GM13976 (cell line): Measurements from ENCODE around the gene SERPINA3.

Source experiments
- DNase-seq: peaks from one replicate; pipeline ENCODE4 v3.0.0; 2012; ENCODE audit warnings: low spot score
- in situ Hi-C: fragments of 300-500 bp; cut with MboI; formaldehyde crosslinking; loops from one replicate; pipeline ENCODE4 v1.12.0; 2022; ENCODE audit warnings: low sequenced_read_pairs, mixed read lengths, inconsistent platforms; ENCODE audit not compliant: unreplicated experiment
- TF ChIP-seq, protein P1 (sequence below): IDR thresholded peaks from 2 replicates; pipeline ENCODE4 v1.5.1; 2012; ENCODE audit warnings: borderline replicate concordance, mild to moderate bottlenecking; ENCODE audit not compliant: insufficient read depth; ENCODE audit errors: extremely low read depth, missing control alignments, control extremely low read depth

SERPINA3 gene

DNA sequence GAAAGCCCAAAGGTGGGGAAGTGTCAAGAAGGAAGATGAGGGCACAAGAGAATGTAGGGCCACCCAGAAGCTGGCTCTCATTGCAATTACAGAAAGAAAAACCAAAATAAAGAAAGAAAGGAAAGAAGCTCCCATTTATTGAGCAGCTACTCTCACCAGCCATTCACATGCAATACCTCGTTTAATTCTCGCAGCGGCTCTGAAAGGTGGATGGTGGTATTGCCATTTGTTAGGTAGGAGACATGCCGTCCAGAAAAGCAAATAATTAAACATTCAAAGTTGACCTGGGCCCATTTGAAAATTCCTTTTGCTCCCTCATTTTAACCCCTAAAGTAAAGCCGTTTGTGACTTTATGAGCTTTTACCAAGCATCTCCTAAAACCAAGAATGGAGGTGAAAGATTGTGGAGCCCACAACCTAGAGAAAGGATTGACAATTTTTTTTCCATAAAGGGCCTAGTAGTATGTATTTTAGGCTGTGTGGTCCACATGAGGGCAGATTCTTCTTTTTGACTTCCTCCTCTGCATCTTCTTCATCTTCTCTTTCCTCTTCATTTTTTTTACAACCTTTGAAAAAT, 5.3 kb downstream of the SERPINA3 start:
- in situ Hi-C loops, result no loop called here
- DNase-seq, result no peak
- TF ChIP-seq, protein P1, sequence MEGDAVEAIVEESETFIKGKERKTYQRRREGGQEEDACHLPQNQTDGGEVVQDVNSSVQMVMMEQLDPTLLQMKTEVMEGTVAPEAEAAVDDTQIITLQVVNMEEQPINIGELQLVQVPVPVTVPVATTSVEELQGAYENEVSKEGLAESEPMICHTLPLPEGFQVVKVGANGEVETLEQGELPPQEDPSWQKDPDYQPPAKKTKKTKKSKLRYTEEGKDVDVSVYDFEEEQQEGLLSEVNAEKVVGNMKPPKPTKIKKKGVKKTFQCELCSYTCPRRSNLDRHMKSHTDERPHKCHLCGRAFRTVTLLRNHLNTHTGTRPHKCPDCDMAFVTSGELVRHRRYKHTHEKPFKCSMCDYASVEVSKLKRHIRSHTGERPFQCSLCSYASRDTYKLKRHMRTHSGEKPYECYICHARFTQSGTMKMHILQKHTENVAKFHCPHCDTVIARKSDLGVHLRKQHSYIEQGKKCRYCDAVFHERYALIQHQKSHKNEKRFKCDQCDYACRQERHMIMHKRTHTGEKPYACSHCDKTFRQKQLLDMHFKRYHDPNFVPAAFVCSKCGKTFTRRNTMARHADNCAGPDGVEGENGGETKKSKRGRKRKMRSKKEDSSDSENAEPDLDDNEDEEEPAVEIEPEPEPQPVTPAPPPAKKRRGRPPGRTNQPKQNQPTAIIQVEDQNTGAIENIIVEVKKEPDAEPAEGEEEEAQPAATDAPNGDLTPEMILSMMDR, result no peak

DNA sequence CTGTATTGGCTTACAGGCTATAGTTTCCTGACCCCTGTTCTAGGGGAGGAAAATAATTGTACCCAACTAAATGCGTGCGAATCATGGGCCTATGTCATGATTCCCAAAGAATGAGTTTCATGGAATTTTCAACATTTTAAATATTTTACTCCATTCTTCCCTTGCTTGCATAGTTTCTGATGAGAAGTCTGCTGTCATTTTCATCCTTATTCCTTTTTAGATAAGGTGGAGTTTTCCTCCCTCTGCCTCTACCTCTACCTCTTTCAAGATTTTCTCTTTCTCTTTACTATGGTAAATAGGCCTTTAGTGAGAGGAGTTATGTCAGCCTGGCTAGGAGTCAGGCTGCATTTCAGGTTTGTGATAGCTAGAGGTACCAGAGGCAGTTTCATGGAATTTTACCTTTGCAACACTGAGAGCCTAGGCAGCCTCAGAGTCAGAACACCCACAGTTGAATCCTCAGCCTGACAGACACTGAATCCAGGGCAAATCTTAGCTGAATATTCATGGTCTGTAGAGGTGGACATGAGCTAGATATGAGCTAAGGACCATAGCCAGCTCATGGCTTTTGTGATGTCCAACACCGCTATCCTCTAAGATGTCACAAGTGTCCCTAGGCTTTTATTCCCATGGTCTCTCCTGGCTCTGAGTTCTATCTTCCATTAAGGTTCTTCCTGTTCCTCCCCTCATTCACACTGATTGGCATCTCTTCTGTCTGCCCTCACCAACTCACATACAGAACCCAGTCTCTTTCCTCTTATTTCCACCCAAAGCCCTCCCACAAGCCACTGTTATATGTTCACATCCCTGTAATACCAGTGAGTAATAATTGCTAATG, 6.0 kb downstream of the SERPINA3 start:
- in situ Hi-C loops, result no loop called here
- DNase-seq, result no peak
- TF ChIP-seq, protein P1, result no peak

DNA sequence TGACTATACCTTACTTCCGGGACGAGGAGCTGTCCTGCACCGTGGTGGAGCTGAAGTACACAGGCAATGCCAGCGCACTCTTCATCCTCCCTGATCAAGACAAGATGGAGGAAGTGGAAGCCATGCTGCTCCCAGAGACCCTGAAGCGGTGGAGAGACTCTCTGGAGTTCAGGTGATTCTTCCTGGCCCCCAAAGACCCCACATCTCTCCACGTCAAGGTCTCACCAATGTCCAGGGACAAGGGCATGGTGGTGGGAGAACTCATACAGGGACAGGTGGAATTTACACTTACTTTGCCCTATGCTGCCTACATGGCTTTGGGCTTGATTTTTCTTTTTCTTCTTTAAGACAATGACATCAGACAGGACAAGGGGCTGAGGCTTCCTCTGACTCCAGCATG, 7.1 kb downstream of the SERPINA3 start:
- in situ Hi-C loops, result no loop called here
- DNase-seq, result no peak
- TF ChIP-seq, protein P1, result no peak

DNA sequence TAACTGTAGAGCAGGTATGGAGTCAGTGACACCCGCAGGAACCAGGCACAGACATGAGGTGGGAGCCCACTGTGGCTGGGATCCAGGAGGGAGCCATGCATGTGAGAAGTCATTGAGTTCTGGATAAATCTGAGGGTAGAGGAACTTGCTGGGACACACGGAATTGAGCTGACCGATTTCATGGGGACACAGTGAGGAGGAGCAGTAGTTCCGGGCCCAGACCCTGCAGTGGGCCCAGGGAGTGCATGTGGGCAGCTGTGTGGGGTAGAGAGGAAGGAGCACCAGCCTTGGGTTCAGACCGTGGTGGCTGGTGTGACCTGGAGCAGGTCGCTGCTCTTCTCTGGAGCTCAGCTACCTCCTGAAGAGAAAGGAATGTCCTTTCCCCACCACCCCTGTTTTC, 8.4 kb downstream of the SERPINA3 start:
- DNase-seq, result no peak
- in situ Hi-C loops, result no loop called here

DNA sequence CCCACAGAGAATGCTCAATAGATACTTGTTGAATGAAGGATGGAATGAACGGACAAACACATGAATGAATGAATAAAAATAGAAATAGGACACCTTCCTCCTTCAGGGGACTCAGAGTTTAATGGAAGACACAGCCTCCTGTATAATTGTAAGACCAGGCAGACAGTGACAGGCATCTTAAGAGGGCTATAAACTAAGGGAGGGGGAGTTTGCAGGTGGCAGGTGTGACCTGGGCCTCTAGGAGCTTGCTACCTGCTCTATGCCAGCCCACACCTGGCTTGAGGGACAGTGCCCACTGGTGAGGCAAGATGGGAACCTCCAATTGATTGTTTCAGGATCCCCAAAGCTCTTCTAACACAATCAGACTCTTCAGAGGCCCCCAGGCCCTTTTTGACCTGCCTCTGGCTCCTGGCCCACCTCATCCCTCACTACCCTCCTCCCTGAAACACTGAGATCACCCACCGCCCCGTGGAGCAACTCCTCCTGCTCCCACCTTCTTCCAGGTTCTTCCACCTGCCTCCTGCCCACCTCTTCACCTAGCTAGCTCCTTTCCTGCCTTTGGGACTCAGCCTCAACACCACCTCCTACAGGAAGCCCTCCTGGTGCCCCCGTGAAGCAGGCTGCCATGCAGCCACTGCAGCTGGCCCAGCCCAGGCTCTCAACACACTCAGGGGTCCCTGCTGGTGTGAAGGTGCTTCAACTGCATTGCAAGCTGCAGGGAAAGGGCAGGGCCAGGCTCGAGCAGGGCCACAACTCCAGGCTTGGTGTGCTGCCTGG, 9.4 kb downstream of the SERPINA3 start:
- in situ Hi-C loops, result no loop called here
- TF ChIP-seq, protein P1, result no peak
- DNase-seq, result no peak

More for the DNA sequence above, 8.4 kb downstream of the SERPINA3 start:
- TF ChIP-seq, protein P1, result no peak

DNA sequence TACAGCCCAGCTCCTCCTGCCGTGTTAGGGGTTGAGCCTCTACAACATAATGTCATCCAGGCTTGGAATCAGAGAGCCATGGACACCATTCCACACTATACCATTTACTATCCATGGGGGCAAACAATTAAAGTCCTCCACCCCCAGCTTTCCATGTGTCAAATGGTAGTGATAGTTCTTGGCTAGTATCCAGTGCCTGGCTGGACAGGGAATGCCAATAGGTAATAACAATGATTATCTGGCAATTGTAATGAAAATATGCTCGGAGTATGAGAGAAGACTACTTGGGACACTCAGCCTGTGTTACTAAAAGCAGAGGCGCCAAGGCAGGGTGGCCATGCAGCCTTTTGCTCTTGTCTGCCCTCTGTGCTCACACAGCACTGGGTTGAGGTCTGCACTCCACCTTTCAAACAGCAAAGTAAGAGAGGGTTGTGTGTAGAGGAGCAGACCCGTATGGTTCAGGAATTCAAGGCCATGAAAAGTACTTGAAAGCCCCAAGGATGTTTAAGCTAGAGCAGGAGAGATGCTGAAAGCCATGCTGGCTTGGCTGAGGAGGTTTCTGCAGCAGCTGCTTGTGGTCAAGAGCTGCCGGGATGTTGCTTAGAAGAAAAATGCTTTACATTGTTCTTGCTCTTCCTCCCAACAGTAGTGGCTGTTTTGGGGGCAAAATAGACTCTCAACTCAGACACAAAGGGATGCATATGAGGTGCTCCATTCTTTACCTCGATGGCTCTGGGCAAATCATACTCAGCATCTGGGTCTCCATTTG, 10.6 kb downstream of the SERPINA3 start:
- in situ Hi-C loops, result no loop called here
- TF ChIP-seq, protein P1, result no peak
- no peak for DNase-seq
